ENCODE data around the gene NINL.
"Not testable (repeated sequence)": the region's sequence is repeated elsewhere in the genome, so short reads cannot be mapped to it uniquely, and the experiment has no call there.

The NINL gene

DNA sequence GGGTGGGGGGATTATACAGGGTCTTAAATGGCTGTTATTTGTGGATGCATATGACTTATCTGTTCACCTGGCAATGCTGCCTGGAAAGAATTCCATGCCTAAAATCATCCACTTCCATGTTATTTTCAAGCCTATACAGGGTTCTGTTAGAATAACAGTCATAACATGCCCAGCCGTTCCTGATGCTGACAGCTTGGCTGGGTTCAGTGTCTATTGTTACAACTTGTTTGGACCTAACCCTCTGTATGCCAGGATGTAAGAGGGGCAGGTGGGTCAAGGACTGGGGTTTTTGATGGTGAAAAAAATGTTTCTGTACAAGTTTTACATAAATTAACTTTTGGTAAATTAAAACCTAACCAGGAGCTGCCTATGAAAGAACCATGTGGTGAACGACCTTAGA is 98.0 kb downstream of the NINL start:
- no peak for DNase-seq (ENCODE audit: low read depth in 2 of 2, low spot score in 1 of 2)

GRCh38 chr20:25486377-25486776 is 99.0 kb downstream of the NINL start:
- no peak for DNase-seq (ENCODE audit: low read depth in 2 of 2, low spot score in 1 of 2)

GRCh38 chr20:25485872-25486271 is 99.5 kb downstream of the NINL start:
- DNase-seq (ENCODE audit: low read depth in 2 of 2, low spot score in 1 of 2) = no peak

DNA sequence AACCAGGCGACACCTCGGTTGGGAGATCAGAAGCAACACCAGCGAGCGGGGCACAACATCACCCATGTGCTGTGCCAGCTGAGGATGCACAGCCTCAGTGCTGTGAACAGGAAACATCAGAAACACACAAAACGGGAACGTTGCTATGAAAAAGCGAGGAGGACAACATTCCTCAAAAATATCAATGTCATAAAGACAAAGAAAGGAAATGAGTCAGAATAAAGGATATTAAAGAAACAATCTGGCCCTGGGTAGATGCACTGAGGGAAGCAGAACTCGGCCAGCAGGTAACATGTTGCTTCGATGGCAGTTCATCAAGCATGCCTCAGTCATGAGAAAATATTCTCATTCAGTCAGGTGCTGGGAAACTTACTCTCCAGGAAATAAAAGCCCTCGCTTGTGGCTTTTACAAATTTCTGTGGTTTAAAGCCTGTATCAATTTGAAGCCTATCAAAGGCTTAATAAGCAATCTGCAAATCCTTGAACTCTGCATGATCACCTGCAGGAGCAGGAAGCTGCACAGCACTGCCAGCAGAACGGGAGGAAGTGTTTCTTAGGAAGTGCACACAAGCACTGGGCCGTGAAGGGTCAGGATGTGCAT is 100.3 kb downstream of the NINL start:
- no peak for DNase-seq (ENCODE audit: low read depth in 2 of 2, low spot score in 1 of 2)

GRCh38 chr20:25484224-25484846 is 101.0 kb downstream of the NINL start:
- DNase-seq (ENCODE audit: low read depth in 2 of 2, low spot score in 1 of 2) = no peak

DNA sequence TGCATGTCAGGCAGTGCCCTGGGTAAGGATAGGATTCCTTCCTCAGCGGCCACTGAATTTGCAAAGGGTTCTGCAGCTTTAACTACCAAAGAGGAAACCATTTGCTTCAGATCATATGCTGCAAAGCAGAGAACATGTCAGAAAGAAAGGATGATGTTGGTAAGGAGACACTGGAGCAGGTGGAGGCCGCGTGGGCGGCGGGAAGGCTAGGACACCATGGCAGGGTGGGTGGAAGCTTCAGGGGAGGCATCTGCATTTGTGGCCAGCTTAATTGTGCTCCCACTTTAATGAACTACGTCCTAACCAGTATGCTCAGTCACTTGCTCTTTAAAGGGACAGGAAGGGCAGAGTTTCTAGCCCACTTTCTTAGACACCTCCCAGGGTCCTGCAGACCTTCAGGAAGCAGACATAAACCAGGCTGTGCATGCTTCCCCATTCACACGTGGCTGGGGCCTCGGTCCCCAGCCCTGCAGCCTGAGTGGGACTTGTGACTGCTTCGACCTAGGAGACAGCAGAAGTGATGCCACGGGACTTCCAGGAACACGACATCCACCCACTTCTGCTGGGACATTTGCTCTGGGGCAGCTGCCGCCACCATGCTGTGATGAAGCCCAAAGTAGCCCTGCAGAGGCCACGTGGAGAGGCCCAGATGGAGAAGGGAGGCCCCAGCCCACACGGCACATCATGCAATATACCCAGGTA is 101.7 kb downstream of the NINL start:
- DNase-seq (ENCODE audit: low read depth in 2 of 2, low spot score in 1 of 2) = no peak

GRCh38 chr20:25481918-25482253 is 103.4 kb downstream of the NINL start:
- DNase-seq (ENCODE audit: low read depth in 2 of 2, low spot score in 1 of 2) = no peak

DNA sequence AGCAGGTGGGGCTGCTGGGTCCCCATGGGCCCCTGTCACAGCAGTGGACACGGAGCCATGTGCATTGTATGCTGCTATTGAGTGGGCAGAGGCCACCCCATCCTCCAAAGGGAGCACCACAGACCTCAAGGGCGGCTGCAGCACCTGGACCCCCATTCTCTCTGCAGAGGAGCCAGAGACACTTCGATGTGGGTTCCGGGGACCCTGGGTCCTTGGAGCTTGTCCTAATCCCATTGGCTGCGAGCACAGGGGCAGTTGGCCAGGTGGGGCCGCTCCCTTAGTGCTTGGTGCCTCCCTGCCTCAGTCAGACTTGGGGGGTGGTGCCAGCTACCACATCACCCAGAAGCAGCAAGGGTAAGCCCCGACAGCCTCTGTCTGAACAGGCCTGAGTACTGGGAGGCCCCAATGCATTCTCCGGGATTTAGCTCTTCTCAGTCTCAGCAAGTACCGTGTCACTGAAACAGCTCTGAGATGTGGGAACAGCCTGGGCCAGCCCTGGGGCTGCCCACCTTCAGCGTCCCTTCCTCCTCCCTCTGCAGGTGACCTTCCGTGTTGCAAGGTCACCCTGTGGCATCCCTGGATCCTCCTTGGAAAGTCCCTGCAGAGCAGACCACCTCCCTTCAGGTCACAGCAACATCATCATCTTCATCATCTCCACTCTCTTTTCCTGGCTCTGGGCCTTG is 104.0 kb downstream of the NINL start:
- no peak for DNase-seq (ENCODE audit: low read depth in 2 of 2, low spot score in 1 of 2)

DNA sequence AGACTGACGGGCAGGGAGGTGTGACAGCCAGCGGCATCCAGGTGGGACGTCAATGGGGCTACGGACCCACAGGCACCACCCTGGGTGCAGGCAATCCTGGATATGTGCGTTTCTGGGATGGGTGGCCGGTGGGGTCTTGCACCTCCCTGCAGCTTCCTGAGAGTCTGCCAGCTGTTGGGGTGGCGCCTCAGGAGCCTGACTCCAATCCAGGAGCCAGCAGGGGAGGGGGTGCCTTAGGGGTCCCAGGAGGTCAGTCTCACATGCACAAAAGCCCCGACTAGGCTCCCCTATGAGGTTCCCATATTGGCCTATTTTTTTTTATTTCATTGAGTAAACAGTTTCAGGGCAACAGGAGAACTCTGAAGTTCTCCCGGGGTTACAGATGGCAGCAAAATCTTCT is 104.5 kb downstream of the NINL start:
- no peak for DNase-seq (ENCODE audit: low read depth in 2 of 2, low spot score in 1 of 2)

DNA sequence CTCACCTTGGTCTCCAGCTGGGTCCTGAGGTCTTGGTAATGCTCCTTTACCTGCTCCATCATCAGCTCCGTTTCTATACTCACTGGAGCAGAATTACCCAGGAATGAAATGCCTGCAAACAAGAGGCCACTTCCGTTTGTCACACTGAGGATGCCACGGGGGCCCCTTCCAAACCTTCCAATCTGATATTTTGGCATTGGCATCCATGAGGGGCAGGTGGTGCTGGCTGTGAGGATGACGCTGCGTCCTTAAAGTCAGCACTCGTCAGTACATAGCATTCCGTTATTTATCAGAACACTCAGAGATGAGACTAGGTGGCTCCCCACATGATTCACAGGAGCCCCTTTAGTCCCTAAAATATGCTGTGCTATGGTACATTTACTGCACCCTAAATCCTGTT is 105.2 kb downstream of the NINL start:
- no peak for DNase-seq (ENCODE audit: low read depth in 2 of 2, low spot score in 1 of 2)

GRCh38 chr20:25479638-25480037 is 105.7 kb downstream of the NINL start:
- DNase-seq (ENCODE audit: low read depth in 2 of 2, low spot score in 1 of 2) = no peak

DNA sequence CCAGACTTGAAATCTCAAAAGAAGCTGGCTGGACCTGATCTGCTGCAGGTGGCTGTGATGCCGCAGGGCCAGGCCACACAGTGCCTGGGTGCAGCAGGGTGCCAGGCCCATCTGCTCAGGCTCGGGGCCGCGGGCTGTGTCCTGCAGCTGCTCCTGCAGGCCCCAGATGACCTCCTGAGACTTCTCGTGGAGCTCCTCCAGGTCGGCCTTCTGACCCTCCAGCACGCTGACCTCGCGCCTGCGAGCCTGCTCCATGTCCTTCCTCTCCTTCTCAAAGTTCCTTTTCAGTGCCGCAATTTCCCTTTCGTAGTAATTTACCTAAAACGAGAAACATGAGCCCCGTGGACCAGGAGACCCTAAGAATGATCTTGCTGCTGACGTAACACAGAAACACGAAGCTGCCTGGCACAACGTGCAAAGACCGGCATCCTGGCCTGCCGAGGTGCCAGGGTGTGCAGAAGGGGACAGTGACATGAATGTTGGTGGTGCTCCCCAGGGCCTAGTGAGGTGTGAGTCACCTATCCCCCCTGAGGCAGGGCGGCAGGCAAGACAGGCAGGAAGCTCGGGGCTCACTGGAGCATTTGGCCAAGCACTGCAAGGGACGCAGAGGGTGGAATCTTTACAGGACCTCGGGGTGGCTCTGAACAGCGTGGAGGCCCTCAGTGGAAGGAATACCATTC is 106.3 kb downstream of the NINL start:
- no peak for DNase-seq (ENCODE audit: low read depth in 2 of 2, low spot score in 1 of 2)

DNA sequence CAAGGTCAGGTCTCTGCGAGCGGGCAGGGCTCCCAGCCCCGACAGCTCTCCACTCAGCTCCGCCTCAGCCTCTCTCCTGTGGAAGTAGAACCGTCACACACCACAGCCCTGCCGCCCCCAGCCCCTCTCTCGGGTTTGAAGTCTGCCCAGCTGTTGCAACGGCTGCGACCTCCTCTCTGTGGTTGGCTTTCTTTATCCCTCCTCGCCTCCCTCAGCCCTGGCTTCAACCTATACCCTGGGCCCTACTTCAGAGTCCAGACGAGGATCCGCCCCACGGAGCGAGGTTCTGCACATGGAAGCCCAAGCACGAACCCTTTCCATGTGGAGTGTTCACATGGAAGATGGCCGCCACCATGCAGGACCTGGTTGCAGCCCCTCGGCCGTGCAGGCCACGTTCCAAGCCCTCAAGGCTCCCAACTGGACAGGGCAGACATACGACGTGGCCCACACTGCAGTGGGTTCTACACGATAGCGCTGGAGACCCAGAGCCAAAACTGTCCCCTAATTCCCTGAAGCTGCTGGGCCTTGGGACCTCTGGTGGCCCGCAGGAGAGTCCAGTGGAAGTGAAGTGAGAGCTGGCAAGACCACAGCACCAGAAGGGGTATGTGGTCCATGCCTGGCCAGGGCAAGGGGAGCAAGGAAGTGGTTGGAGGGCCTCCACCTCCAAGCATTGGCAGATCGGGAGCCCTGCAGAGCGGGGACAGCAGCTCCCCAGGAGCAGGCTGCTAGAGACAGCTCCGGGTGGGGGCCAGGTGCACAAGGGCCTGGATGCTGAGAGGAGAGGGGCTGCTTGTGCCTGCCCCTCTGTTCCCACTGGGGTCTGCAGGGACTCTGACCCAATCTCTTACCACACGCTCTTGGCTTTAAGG is 108.1 kb downstream of the NINL start:
- DNase-seq (ENCODE audit: low read depth in 2 of 2, low spot score in 1 of 2) = no peak

- no peak for DNase-seq (ENCODE audit: low read depth in 2 of 2, low spot score in 1 of 2)
Measured at GRCh38 chr20:25476106-25477013, 109.0 kb downstream of the NINL start.

GRCh38 chr20:25473297-25473696 is 112.0 kb downstream of the NINL start:
- DNase-seq (ENCODE audit: low read depth in 2 of 2, low spot score in 1 of 2) = not testable (repeated sequence)

DNA sequence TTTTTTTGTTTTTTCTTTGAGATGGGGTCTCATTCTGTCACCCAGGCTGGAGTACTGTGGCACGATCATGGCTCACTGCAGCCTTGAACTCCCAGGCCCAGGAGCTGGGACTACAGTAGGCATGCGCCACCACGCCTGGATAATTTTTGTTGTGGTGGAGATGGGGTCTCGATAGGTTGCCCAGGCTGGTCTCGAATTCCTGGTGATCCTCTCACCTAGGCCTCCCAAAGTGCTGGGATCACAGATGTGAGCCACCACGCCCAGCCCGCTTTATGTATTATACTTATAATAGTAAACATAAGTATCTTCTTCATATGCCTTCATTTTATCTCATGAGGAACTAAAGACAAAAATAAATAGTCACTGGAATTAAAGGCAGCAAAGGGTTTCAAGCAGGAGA is 114.3 kb downstream of the NINL start:
- DNase-seq (ENCODE audit: low read depth in 2 of 2, low spot score in 1 of 2) = no peak

GRCh38 chr20:25470045-25470444 is 115.3 kb downstream of the NINL start:
- no peak for DNase-seq (ENCODE audit: low read depth in 2 of 2, low spot score in 1 of 2)

DNA sequence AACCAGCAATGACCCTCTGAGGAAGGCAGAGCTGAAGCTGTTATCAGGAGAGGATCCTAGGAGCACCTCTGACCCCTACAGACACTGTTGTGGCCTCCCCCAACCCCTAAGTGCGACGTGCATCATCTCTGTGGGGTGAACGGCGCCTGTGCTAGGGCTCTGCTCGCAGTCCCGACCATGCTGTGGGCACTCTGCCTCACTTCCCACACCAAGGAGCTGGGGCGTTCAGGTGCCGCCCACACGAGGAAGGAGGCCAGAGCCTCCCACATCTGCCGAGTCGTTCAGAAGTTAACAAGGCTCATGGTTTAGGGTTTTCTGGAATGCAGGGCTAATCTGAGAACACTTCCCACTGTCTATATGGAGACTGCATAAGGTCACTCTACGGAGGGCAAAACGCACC is 115.8 kb downstream of the NINL start:
- DNase-seq (ENCODE audit: low read depth in 2 of 2, low spot score in 1 of 2) = no peak

Data from stimulated activated CD8-positive, alpha-beta memory T cell treated with anti-CD3 and anti-CD28 coated beads, Interleukin-4, amount 100 ng/mL, for 1 hour (primary cell).